NCI-H446 (cell line): ENCODE measurements around the gene ABCB8.
"Not testable (repeated sequence)": the region's sequence is repeated elsewhere in the genome, so short reads cannot be mapped to it uniquely, and the experiment has no call there.

Experiments used
- DNase-seq, 2 experiments: peaks; one replicate each; lab custom pipeline; 2025; lab: John Stamatoyannopoulos, UW

Gene ABCB8

GRCh38 chr7:151014950-151015349, 13.3 kb upstream of the ABCB8 start:
- DNase-seq: no peak

- no peak for DNase-seq
These were observed 12.3 kb upstream of the ABCB8 start for GRCh38 chr7:151015967-151016366.

- DNase-seq: no peak
These were observed 11.7 kb upstream of the ABCB8 start for GRCh38 chr7:151016505-151016904.

GRCh38 chr7:151016942-151017341, 11.3 kb upstream of the ABCB8 start:
- DNase-seq: no peak

GRCh38 chr7:151017370-151017952, 10.8 kb upstream of the ABCB8 start:
- DNase-seq: no peak

- DNase-seq: peak; percentile 1 to 47
These were observed 10.3 kb upstream of the ABCB8 start for GRCh38 chr7:151017953-151018420.

- DNase-seq: no peak
These were observed 9.7 kb upstream of the ABCB8 start for GRCh38 chr7:151018421-151019129.

GRCh38 chr7:151019130-151019447, 9.2 kb upstream of the ABCB8 start:
- DNase-seq: no peak

GRCh38 chr7:151020231-151020630, 8.0 kb upstream of the ABCB8 start:
- no peak for DNase-seq

GRCh38 chr7:151023232-151023631, 5.0 kb upstream of the ABCB8 start:
- no peak for DNase-seq

GRCh38 chr7:151024435-151025056, 3.7 kb upstream of the ABCB8 start, which contains the start of gene ATG9B:
ATG9B (minus strand) TSS chr7:151024494; CDS start chr7:151024423, 71 bp downstream.
- DNase-seq: no peak

GRCh38 chr7:151025924-151026671, 2.2 kb upstream of the ABCB8 start:
- DNase-seq: no peak

- DNase-seq: not testable (repeated sequence)
These were observed 1.2 kb upstream of the ABCB8 start for GRCh38 chr7:151026771-151027727.

GRCh38 chr7:151027728-151028130, 521 bp upstream of the ABCB8 start:
- DNase-seq: not testable (repeated sequence)

GRCh38 chr7:151028948-151029501, 775 bp downstream of the ABCB8 start:
- no peak for DNase-seq

GRCh38 chr7:151031011-151031410, 2.8 kb downstream of the ABCB8 start:
- DNase-seq: no peak

- DNase-seq: no peak
These were observed 5.0 kb downstream of the ABCB8 start for GRCh38 chr7:151032936-151033863.

- DNase-seq: no peak
These were observed 5.6 kb downstream of the ABCB8 start for GRCh38 chr7:151033864-151034249.

GRCh38 chr7:151034312-151035025, 6.2 kb downstream of the ABCB8 start:
- DNase-seq: no peak
